LoVo (cell line): Measurements from ENCODE around the gene PCDHB9.

Source experiments
- DNase-seq: peaks from one replicate; pipeline ENCODE4 v3.0.0-alpha.2; 2016; ENCODE audit warnings: low spot score

Gene PCDHB9

DNA sequence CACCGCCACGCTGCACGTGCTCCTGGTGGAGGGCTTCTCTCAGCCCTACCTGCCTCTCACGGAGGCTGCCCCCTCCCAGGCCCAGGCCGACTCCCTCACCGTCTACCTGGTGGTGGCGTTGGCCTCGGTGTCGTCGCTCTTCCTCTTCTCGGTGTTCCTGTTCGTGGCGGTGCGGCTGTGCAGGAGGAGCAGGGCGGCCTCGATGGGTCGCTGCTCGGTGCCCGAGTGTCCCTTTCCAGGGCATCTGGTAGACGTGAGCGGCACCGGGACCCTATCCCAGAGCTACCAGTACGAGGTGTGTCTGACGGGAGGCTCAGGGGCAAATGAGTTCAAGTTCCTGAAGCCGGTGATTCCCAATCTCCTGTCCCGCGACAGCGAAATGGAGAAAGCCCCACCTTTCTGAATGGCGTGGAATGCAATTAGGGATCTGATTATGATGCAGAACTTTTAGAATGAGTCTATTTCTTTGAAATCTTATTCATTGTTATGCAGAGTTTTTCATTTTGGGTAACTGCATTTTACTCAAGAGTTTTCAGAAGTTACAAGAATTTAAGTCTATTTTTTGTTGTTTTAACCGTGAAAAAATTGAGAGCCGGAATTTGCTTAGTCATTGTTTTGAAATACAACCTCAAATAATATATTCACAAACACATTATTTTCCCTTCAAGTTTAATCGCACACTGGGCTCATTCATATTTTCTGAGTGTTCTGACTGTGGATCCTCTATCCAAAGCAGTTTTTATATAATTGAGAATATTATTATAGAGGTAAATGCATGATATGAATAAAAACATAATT lies 49.8 kb downstream of the PCDHB9 start:
- DNase-seq, result no peak
